HG03103 (cell line): Measurements from ENCODE around the gene TSHR.
"Not testable (repeated sequence)": the region's sequence is repeated elsewhere in the genome, so short reads cannot be mapped to it uniquely, and the experiment has no call there.

ENCODE experiments used
- ATAC-seq: cut with Tn5 transposase; IDR thresholded peaks from one replicate; pipeline ENCODE4 v1.9.1; 2021; ENCODE audit warnings: low read depth; ENCODE audit not compliant: unreplicated experiment

Gene TSHR

DNA sequence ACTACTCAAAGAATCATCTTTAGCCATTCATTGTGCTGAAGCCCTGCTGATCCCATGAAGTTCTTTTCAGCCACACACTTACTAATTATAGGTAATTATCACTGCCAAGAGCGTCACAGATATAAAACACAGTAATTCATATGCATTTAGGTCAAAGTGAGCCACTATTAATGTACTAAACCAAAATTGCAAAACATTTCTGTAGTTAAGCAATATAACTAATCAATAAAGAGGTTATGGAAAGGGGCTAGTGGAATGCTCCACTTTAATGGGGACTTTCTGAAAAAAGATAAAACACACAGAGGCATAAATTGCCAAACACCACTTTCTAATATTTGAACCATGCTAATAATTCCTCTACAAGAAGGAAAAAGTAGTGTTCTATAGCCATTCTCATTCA lies 7.1 kb upstream of the TSHR start:
- no peak for ATAC-seq

DNA sequence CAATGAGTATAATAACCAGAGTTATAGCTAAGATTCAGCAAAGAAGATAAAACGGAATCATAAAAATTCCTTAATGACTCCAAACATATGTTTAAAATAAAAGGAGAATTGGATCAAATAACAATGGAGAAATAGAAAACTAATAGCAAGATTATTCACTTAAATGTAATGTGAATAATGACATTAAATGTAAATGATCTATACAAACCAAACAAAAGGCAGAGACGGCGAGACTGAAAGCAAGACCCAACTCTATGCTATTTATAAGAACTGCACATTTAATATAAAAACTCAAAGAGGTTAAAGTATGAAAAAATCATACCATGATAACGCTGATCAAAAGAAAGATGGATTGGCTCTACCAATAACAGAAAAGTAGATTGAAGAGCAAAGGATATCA lies 3.9 kb upstream of the TSHR start:
- no peak for ATAC-seq

DNA sequence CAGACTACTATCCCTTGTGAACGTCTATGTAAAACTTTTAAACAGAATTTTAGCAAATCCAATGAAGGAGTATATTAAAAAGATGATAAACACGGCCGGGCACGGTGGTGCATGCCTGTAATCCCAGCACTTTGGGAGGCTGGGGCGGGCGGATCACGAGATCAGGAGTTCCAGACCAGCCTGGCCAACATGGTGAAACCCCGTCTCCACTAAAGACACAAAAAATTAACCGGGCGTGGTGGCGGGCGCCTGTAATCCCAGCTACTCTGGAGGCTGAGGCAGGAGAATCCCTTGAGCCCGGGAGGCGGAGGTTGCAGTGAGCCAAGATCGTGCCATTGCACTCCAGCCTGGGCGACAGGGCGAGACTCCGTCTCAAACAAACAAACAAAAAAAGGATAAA lies 2.2 kb upstream of the TSHR start:
- not testable (repeated sequence) for ATAC-seq

DNA sequence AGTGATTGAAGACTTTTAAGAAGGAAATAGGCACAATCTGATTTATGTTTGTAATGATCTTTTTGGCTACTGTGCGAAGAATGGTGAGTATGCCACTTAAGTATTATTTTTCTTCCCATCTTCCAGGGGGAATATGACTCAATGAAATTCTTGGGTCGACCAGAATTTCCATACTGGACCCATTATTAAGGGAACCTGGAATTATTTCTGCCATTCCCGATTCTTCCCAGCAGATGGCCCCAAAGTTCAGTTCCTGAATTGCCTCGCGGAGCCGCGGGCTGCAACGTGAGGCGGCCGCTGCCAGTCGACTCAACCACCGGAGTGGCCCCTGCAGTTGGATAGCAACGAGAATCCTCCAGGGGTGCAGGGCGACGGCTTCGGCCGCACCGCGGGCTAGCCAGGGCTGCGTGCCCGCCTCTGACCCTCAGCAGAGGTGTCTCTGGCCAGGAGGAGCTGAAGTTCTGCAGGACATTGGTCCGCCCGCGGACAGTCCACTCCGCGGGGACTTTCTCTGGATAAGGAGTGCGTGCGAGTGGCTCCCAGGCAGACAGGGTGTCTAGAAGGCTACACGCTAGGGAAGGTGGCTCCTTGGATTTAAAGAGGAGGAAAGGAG lies 628 bp upstream of the TSHR start:
- ATAC-seq: no peak

DNA sequence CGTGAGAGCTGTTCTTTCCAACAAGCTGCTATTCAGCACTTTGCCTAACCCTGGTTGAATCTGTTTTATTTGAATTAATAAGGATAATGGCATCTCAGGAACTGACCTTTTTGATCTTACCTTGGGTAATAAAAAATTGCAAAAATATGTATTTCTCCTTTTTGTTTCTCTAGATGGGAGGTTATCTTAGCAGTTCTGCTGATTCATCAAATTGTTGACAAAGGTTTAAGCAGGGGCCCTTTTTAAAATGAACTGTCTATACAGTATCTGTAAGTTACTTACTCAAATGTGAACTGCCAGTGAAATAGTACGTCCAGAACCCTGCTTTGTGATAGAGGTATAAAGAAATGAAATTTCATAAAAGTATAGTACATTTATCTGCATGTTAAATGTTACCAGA lies 681 bp downstream of the TSHR start:
- ATAC-seq: no peak

DNA sequence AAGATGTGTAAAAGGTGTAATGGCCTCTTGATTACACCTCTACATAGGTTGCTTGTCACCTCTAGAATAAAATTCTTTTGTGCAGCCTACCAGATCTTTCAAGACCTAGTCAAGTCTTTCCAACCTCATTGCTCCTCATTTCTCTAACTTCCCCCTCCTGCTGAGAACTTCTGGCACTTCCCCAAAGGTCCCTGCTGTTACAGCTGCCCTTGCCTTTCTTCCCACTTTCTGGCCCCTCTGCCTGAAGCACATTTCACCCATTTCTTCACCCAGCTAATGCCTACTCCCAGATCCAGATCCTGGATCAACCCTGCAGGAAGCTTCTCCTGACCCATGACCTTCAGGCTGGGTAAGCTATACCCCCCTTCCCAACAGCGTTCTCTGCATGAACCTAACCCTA lies 1.5 kb downstream of the TSHR start:
- ATAC-seq: no peak

DNA sequence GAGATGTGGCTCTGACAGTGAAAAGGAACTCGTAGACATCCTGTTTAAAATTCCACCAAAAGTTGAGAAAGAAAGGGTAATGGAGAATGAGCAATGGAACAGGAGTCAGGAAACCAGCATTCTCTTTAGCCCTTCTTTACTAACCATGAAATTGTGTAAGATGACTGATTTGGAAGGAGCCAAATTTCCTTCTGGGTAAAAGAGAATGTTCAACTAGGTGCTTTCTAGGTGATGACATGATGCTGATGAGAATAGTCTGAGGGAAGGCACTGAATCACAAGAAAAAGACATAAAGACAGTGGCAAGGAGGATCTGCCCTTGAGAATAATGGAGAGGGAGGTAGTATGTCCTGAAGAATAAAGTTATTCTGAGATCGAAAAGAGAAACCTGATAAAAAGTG lies 2.2 kb downstream of the TSHR start:
- no peak for ATAC-seq

DNA sequence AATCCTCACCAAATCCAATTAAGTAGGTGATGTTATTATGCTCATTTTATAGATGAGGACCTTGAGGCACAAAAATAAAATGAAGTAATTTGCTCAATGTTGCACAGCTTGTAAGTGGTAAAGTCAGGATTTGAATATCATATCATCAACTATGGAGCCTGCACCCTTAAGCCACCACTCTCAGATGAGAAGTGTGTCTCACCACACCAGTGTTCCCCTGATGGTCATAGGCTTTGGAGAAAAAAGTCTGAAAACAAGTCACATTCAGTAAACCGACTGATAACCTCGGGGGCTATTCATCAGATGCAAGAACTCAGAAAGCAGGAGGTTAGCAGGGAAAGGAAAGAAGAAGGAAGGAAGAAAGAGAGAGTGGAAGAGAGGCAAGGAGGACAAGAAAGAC lies 2.8 kb downstream of the TSHR start:
- no peak for ATAC-seq

DNA sequence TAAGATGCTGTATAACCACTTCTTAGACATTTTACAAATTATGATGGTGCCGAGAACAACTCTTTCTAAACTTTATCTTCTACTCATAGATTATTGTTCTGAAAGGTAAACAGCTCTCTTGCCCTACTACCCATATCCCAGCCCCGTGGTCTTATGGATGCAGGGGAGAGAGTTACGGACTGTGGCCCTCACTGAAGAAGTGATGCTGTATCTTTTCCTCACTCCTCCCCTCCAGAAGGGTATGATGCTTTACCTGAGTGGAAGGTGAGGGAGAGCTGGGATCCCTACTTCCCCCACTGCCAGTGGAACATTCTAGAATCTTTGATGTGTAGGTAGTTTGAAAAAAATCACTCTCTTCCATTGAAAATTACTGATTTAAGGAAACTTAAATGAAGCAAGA lies 3.5 kb downstream of the TSHR start:
- no peak for ATAC-seq

DNA sequence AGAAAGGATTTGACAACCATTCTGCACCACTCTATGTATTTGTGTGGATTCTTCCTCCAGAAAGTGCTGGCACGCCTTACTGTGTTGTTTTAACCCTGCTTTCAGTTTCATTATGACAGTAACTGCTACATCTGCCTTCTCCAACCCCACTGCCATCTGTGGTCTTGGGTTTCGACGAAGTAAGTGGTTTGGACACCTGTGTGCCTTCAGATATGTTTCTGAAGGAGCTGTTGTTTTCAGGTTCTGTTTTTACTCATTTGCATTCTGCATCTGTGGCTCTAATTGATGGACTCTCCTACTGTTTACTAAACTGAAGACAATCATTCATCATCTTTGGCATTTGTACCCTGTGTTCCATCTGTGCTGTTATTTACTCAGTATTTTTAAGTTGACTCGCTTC lies 4.1 kb downstream of the TSHR start:
- peak; percentile 98 for ATAC-seq

DNA sequence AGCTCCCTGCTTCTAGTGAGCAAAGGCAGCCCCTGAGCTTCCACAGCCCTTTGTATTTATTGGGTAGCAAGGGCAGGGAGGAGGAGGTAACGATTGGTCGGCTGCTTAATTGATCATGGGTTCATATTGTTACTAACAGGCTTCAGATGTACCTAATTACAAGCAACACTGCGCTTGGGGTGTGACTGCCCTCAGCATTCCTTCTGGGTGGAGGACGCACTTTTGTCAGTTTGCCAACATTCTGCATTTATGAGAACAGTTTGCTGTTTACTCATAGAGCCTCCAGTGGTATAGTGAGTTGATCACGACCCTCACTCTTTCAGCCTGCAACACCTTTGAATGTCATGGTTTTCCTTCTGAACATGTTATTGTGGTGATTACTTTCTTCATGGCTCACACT lies 9.6 kb downstream of the TSHR start:
- no peak for ATAC-seq

DNA sequence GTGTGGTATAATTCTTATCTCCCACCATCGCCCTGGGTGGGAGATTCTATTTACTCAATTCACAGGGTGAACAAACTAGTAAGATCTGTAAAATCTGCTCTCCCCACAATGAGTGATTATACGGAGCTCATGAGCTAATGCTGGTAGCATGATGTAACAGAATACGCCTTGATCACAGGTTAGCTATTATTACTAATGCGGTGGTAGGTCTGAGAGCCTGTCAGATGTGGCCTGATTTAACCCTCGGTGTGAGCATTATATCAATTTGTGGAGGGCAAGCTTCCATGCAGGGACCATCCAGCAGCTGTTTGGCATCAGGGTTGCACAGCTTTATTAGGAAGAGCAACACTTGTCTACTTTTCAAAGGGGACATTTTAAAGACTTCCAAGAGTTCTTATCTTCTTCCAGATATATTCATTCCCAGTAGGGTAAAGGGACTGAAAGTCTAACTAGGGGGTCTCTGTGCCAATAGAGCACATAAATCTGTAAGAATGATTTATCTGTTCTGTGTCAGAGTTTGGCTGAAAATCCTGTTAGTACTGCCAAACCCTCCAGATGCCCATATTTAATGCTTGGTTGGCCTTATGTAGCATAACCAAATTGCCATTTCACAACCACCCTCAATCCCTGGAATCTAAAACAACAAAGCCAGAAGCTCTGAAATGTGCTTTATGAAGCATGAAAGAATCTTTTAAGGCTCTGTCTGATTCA lies 18.7 kb downstream of the TSHR start:
- no peak for ATAC-seq

DNA sequence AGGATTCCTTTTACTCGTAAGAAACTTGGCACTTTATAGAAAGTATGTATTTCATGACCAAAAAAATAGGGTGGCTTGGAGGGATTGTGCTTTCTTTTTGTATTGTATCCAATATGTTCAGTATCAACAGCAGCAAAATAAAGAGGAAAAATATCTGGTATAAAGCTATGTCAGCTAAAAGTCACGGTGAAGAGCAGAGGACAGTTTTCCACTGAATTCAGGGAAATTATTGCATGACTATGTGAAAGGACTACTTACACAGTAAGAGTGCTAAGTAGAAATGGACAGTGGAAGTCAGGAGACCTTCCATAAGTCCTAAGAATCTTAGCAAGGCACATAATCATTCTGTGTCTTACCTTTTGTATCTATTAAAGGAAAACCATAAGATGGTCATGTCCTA lies 19.3 kb downstream of the TSHR start:
- ATAC-seq: no peak

DNA sequence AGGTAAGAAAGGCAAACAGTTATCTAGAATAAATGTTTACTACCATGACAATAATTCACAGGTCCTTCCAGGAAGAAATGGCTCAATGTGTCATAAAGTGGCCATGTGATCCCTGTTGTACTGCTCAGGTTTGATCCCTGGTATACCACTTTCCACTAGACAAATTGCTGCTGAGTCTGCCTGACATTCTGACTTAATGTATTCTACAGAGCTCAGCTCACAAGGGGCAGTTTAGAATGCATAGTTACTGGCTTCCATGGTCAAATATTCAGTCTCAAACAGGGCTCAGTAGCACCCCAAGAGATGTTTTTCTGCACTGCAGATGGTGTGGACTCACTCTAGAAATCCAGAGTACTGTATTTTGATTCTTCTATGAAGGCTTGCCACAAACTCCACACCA lies 21.8 kb downstream of the TSHR start:
- ATAC-seq: no peak

DNA sequence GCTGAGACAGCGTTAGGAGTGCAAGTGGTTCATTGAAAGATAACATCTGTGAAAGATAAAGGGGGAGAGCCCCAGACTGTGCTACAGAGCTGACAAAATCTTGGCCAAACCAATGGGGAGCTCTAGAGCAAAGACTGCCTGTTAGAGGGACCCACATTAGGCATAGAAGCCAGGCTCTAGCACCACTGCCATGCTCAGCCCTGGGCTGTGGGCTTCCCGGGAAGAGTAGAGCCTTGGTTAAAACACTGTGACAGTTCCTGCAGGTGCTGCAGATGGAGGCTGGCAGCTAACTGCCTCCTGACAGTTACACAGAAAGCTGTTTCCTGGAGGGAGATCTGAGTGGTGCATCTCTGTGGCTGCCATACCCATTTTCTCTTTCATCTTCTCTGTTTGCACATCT lies 23.0 kb downstream of the TSHR start:
- ATAC-seq: no peak

DNA sequence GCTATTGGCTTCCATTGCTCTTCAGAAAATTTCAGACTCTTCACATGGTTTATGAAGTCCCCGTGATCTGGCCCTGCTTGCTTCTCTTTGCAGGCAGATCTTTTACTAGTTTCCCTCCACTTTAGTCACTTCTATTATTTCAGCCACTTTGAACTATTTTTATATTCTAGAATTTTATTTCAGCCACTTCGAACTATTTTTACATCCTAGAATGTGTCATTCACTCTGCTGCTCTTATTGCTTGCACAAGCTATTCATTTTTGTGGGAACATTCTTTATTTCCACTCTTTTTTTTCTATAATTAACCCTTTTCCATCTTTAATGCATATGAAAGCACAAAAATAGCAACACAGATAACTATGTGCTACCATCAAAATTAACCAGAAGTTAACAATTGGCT lies 24.5 kb downstream of the TSHR start:
- ATAC-seq: no peak

DNA sequence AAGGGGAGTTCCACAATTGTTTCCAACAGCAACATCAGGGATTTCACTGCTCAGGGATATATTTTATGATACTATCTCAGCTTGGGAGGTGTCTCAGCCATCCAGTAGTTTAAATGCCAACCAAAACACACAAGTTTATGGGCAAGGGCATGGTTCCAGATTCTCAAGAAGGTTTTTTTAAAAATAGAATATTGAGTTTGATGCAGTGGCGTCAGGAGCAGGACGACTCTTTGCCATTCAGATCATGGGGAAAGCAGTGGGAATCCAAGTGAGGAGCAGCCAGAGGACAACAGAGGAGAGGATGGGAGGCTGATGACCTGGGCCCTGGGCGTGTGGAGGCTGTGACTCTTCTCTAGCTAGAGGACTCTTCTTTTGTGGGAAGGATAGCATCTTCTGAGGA lies 25.7 kb downstream of the TSHR start:
- ATAC-seq: no peak

DNA sequence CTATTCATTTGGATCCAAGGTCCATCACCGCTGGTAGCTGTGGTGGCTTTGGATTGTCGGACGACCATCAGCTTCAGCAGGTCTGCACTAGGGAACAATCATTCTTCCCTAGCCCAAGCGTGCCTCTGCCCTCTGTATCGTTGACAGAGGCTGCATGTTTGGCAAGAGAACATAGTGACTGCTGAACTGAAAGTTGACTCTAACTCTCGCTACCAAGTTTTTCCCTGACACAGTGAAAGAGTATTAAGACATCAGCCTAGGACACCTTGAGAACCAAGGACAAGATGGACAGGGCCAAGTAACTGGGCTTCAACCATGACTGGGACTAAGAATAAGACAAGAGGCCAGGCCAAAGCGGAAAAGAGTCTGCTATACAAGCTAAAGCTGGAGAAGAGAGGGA lies 26.3 kb downstream of the TSHR start:
- no peak for ATAC-seq

DNA sequence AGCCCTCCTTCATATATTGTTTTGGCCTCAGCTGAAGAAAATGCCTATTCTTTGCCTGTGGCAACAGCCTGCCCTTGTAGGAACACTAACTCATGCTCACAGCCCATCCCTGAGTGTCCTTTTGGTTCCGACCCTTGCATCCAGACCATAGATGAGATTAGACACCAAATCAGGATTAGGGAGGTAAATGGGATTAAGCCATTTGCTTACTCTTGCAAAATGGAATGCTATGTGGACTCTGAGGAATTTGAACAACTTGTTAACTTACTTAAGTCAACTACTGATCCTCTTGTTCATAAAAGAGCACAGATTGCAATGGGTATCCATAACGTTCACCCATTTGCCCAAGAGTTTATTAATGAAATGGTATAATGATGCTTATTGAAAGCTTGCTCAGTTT lies 27.3 kb downstream of the TSHR start:
- no peak for ATAC-seq

DNA sequence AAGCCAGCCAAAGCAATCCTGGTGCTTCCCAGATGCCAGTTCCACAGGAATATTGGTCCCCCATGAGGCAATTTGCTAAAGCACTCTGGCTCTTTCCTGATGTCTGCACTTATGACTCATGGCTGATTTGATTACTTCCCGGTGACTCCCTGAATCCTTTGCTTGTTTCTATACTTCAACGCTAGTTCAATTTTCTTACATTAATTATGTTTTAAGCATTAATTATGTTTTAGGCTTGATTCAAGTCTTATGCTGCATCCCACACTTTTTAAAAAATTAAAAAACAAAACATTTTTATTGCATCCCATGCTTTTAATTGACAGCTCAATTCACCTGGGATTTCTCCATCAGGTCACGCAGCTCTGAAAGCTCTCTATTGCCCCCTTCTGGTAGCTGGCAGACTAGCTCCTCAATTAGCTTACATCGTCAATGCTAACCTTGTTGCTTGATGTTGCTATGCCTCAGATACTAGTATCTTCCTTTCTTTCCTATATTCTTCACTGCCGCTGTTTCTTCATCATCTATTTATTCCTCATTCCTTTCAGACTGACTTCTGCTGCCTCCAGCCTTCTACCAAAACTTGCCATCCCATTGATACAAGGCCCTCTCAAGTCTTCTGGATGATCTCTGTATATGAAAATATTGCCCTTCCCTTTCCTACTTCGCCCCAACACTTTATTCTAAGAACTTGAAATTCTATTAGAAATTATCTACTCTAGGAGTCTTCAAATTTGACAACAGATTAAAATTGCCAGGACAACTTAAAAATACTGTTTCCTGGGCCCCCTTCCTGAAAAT lies 32.0 kb downstream of the TSHR start:
- no peak for ATAC-seq

DNA sequence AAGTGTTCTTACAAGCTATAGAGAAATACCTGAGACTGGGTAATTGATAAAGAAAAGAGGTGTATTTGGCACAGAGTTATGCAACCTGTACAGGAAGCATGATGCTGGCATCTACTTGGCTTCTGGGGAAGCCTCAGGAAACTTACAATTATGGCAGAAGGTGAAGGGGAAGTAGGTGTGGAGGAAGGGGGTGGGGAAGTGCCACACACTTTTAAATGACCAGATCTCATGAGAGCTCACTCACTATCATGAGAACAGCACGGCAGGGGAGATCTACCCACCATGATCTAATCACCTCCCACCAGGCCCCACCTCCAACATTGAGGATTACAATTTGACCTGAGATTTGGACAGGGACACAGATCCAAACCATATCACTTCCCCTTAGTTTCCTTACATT lies 32.8 kb downstream of the TSHR start:
- ATAC-seq: no peak
